Fibroblast of the aortic adventitia (primary cell): ENCODE measurements around the gene MEX3A. TPM values are rescaled to one million over a fixed set of nuclear protein-coding genes. Genes with fewer than 3 reads are reported as not detected.
"Not testable (repeated sequence)": the region's sequence is repeated elsewhere in the genome, so short reads cannot be mapped to it uniquely, and the experiment has no call there.

ENCODE experiments used
- DNase-seq: peaks from one replicate; pipeline ENCODE4 v3.0.0-alpha.2; 2010; ENCODE audit warnings: low read depth
- H3K4me3 ChIP-seq: 2 replicates; pipeline ENCODE4 v1.5.1; 2011; ENCODE audit warnings: low read depth, mild to moderate bottlenecking, control low read depth, low read length, moderate library complexity
- CTCF ChIP-seq: IDR thresholded peaks from 2 replicates; pipeline ENCODE4 v1.5.1; 2011; ENCODE audit warnings: mild to moderate bottlenecking, low read length, control low read depth, inconsistent platforms; ENCODE audit not compliant: insufficient read depth
- total RNA-seq: library from RNA; depleted of rRNA; stranded (reverse); fragments of >200 nt; gene quantifications from 2 replicates; pipeline ENCODE4 v1.2.3, GENCODE V29; 2012; ENCODE audit warnings: low replicate concordance

MEX3A gene
- total RNA-seq, 1 donor = 0.90 TPM

- TF ChIP-seq CTCF = no peak
- peak overlapping the region; percentile 66 for H3K4me3 ChIP-seq
- DNase-seq = no peak
These were observed 39.8 kb upstream of the MEX3A start for GRCh38 chr1:156122086-156122485.

- H3K4me3 ChIP-seq = peak overlapping the region; percentile 64
- no peak for DNase-seq
- no peak for TF ChIP-seq CTCF
These were observed 39.2 kb upstream of the MEX3A start for GRCh38 chr1:156121457-156121856.

GRCh38 chr1:156121005-156121404, 38.7 kb upstream of the MEX3A start:
- DNase-seq = not testable (repeated sequence)
- peak overlapping the region; percentile 64 for H3K4me3 ChIP-seq

- peak overlapping the region; percentile 64 for H3K4me3 ChIP-seq
- TF ChIP-seq CTCF = no peak
These were observed 38.1 kb upstream of the MEX3A start for GRCh38 chr1:156120318-156120717.

GRCh38 chr1:156119503-156120209, 37.4 kb upstream of the MEX3A start:
- DNase-seq = peak; percentile 68
- TF ChIP-seq CTCF = peak; percentile 18

More at GRCh38 chr1:156120318-156120717, 38.1 kb upstream of the MEX3A start:
- DNase-seq = no peak

GRCh38 chr1:156118177-156118868, 36.1 kb upstream of the MEX3A start:
- H3K4me3 ChIP-seq = peak overlapping the region; percentile 99
- TF ChIP-seq CTCF = no peak
- no peak for DNase-seq

More at GRCh38 chr1:156119503-156120209, 37.4 kb upstream of the MEX3A start:
- peak overlapping the region; percentile 64 for H3K4me3 ChIP-seq

GRCh38 chr1:156117414-156118176, 35.3 kb upstream of the MEX3A start:
- peak overlapping the region; percentile 99 for H3K4me3 ChIP-seq
- no peak for TF ChIP-seq CTCF
- DNase-seq = no peak

- peak overlapping the region; percentile 99 for H3K4me3 ChIP-seq
- not testable (repeated sequence) for DNase-seq
These were observed 34.5 kb upstream of the MEX3A start for GRCh38 chr1:156116731-156117130.
